Astrocyte of the spinal cord (primary cell): Measurements from ENCODE around the gene IFNL3.

Source experiments
- DNase-seq: peaks from one replicate; pipeline ENCODE4 v3.0.0; 2011; ENCODE audit warnings: low read depth, low spot score
- H3K4me3 ChIP-seq: 2 replicates; pipeline ENCODE4 v1.5.1; 2011; ENCODE audit warnings: low read depth, mild to moderate bottlenecking, low read length, moderate library complexity
- in situ Hi-C: cut with HindIII; loops from 2 replicates; pipeline ENCODE4 v1.10.0; 2017; ENCODE audit warnings: low sequenced_read_pairs
- TF ChIP-seq, protein P1 (sequence below): IDR thresholded peaks from 2 replicates; pipeline ENCODE4 v1.5.1; 2012; ENCODE audit warnings: low read depth, mild to moderate bottlenecking, low read length, inconsistent platforms

Gene IFNL3

GRCh38 chr19:39262496-39262895 is 17.7 kb upstream of the IFNL3 start:
- TF ChIP-seq, protein P1, sequence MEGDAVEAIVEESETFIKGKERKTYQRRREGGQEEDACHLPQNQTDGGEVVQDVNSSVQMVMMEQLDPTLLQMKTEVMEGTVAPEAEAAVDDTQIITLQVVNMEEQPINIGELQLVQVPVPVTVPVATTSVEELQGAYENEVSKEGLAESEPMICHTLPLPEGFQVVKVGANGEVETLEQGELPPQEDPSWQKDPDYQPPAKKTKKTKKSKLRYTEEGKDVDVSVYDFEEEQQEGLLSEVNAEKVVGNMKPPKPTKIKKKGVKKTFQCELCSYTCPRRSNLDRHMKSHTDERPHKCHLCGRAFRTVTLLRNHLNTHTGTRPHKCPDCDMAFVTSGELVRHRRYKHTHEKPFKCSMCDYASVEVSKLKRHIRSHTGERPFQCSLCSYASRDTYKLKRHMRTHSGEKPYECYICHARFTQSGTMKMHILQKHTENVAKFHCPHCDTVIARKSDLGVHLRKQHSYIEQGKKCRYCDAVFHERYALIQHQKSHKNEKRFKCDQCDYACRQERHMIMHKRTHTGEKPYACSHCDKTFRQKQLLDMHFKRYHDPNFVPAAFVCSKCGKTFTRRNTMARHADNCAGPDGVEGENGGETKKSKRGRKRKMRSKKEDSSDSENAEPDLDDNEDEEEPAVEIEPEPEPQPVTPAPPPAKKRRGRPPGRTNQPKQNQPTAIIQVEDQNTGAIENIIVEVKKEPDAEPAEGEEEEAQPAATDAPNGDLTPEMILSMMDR = no peak
- DNase-seq = no peak

GRCh38 chr19:39261704-39262103 is 16.9 kb upstream of the IFNL3 start:
- in situ Hi-C loops = no loop called here
- TF ChIP-seq, protein P1 = no peak
- H3K4me3 ChIP-seq = no peak overlapping the region
- DNase-seq = no peak

More at GRCh38 chr19:39262496-39262895, 17.7 kb upstream of the IFNL3 start:
- in situ Hi-C loops = no loop called here
- H3K4me3 ChIP-seq = no peak overlapping the region

DNA sequence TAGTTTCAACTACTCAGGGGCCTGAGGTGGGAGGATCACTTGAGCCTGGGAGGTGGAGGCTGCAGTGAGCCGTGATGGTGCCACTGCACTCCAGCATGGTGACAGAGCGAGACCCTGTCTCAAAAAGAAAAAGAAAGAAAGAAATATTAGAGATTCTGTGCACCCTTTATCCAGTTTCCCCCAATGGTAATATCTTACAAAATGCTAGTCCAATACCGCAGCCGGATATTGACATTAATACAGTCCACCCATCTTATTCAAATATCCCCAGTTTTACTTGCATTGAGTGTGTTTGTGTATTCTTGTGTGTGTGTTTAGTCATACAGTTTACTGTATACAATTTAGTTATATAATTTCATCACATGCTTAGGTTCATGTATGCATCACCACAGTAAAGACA is 12.4 kb upstream of the IFNL3 start:
- in situ Hi-C loops = no loop called here
- TF ChIP-seq, protein P1 = no peak
- H3K4me3 ChIP-seq = no peak overlapping the region
- DNase-seq = no peak

DNA sequence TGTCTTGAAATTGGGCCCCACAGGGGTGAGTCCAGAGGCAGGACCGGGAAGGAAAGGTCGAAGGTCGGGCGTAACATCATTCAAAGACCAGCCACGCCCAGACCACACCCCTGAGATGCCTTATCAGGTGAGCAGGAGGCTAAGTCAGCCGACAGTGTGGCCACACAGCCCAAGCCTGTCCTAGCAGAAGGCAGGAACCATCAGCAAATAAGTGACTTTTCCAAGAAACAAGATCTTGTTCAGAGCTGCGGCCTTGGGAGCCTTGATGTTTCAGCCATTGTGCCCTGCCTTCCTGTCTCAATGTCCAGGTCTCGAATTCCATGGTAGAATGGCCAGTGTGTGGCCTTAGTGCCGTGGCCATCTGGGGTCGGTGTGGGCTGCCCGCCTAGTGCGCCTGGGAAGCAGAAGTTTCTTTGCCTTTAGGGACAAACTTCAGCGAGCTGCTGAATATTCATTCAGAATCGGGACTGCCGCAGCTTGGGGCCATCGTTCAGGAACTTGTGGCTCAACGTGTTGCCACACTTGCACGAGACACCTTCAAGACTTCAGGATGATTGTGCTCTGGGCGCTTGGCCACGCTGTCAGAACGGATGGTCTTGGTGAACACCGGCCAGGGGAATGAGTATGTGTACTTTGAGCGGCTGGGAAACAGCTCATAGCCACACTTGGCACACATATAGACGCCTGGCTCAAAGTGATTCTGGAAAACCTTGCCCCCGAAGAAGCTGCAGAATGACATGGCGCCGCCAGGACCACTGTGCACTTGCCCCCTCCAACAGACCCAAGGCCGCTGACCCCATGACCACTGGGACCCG is 9.9 kb upstream of the IFNL3 start:
- in situ Hi-C loops = no loop called here
- DNase-seq = no peak
- no peak overlapping the region for H3K4me3 ChIP-seq
- TF ChIP-seq, protein P1 = no peak

GRCh38 chr19:39253374-39254149 is 8.8 kb upstream of the IFNL3 start:
- in situ Hi-C loops = no loop called here
- no peak overlapping the region for H3K4me3 ChIP-seq
- DNase-seq = no peak
- TF ChIP-seq, protein P1 = no peak

DNA sequence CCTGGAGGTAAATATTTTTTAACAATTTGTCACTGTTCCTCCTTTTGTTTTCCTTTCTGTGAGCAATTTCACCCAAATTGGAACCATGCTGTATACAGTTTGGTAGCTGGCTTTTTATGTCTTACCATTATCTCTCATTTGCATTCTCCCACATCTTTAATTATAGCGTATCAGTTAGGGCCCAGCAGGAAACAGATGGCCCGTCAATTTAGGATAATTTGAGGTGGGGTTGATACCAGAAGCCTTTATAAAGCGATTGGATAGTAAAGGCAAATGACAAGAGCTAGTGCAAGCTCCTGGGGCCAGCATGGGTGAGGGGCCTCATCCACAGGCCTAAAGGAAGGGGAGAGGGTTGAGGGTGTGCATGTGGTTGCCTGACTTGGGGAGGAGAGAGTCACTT is 7.7 kb upstream of the IFNL3 start:
- TF ChIP-seq, protein P1 = no peak
- DNase-seq = no peak
- in situ Hi-C loops = no loop called here
- H3K4me3 ChIP-seq = no peak overlapping the region
